CD14-positive monocyte (primary cell): ENCODE data around the gene RIMS1. TPM values are rescaled to one million over a fixed set of nuclear protein-coding genes. Genes with fewer than 3 reads are reported as not detected.

Experiments used
- DNase-seq, 3 donors: peaks; one replicate each; pipeline ENCODE4 v3.0.0-alpha.2; 2011 to 2022
- H2AFZ ChIP-seq: 2 replicates; pipeline ENCODE4 v1.6.0; 2012; ENCODE audit warnings: mild to moderate bottlenecking, low read depth, low read length, inconsistent platforms; ENCODE audit not compliant: insufficient read depth, poor library complexity, severe bottlenecking
- H3K27ac ChIP-seq, 2 donors: 1 replicate in 1 of 2; 2 replicates in 1 of 2; pipeline ENCODE4 v1.5.1; 2012 to 2013; ENCODE audit warnings: low read length in 2 of 2, control low read depth in 1 of 2, inconsistent platforms in 1 of 2, low read depth in 1 of 2, mild to moderate bottlenecking in 1 of 2
- H3K27me3 ChIP-seq, 2 donors: one replicate each; pipeline versions ENCODE4 v1.6.0 to v1.6.1; 2011 to 2013; ENCODE audit warnings: low read length in 2 of 2; ENCODE audit not compliant: control insufficient read depth in 2 of 2, insufficient read depth in 2 of 2
- H3K36me3 ChIP-seq, 2 donors: replicated peaks in 1 of 2; 1 replicate in 1 of 2; 2 replicates in 1 of 2; pipeline versions ENCODE4 v1.5.1 to v1.6.1; 2012 to 2013; ENCODE audit warnings: low read length in 2 of 2, control low read depth in 1 of 2, inconsistent platforms in 1 of 2, mild to moderate bottlenecking in 1 of 2; ENCODE audit not compliant: insufficient read depth in 2 of 2, control insufficient read depth in 1 of 2
- H3K4me1 ChIP-seq, 2 donors: 1 replicate in 1 of 2; 2 replicates in 1 of 2; pipeline versions ENCODE4 v1.5.1 to v1.6.1; 2012 to 2013; ENCODE audit warnings: low read length in 2 of 2, control low read depth in 1 of 2, inconsistent platforms in 1 of 2, mild to moderate bottlenecking in 1 of 2, moderate library complexity in 1 of 2; ENCODE audit not compliant: insufficient read depth in 2 of 2, control insufficient read depth in 1 of 2
- H3K4me2 ChIP-seq: replicated peaks from 2 replicates; pipeline ENCODE3; 2012; ENCODE audit warnings: low read length, moderate library complexity, mild to moderate bottlenecking; ENCODE audit not compliant: poor library complexity, severe bottlenecking; ENCODE audit errors: extremely low read depth
- H3K4me3 ChIP-seq, 3 experiments: fragments of 200-600 bp in 1 of 3; sonication (generic) in 1 of 3; replicated peaks in 1 of 3; 1 replicate in 2 of 3; 2 replicates in 1 of 3; pipeline ENCODE4 v1.5.1; 2011 to 2013; ENCODE audit warnings: low read length in 3 of 3, mild to moderate bottlenecking in 3 of 3, control low read depth in 2 of 3, low read depth in 2 of 3, inconsistent platforms in 1 of 3, moderate library complexity in 1 of 3
- H3K79me2 ChIP-seq: 2 replicates; pipeline ENCODE4 v1.6.0; 2012; ENCODE audit warnings: mild to moderate bottlenecking, control low read depth, inconsistent platforms, low read length, moderate library complexity; ENCODE audit not compliant: insufficient read depth
- H3K9ac ChIP-seq: 2 replicates; pipeline ENCODE4 v1.6.0; 2017; ENCODE audit warnings: low read length, mild to moderate bottlenecking; ENCODE audit not compliant: insufficient read depth, poor library complexity, severe bottlenecking
- H3K9me3 ChIP-seq, 2 donors: replicated peaks in 1 of 2; 1 replicate in 1 of 2; 2 replicates in 1 of 2; pipeline versions ENCODE4 v1.5.1 to v1.6.1; 2012 to 2013; ENCODE audit warnings: low read length in 2 of 2, control low read depth in 1 of 2; ENCODE audit not compliant: control insufficient read depth in 1 of 2, insufficient read depth in 1 of 2
- H4K20me1 ChIP-seq: 2 replicates; pipeline ENCODE4 v1.6.0; 2012; ENCODE audit warnings: mild to moderate bottlenecking, low read length, control low read depth, moderate library complexity; ENCODE audit not compliant: insufficient read depth
- H3K27ac Mint-ChIP-seq, 7 donors: one replicate each; pipeline ENCODE4 v1.8.0; 2020; ENCODE audit warnings: mild to moderate bottlenecking in 7 of 7, mixed read lengths in 7 of 7, moderate library complexity in 6 of 7, inconsistent platforms in 2 of 7
- H3K27me3 Mint-ChIP-seq, 3 donors: one replicate each; pipeline ENCODE4 v1.8.0; 2021 to 2022; ENCODE audit warnings: low read depth in 3 of 3, mild to moderate bottlenecking in 3 of 3, mixed read lengths in 3 of 3, moderate library complexity in 3 of 3, inconsistent platforms in 1 of 3
- H3K36me3 Mint-ChIP-seq, 2 donors: one replicate each; pipeline ENCODE4 v1.8.0; 2020; ENCODE audit warnings: mixed read lengths in 2 of 2, inconsistent platforms in 1 of 2, mild to moderate bottlenecking in 1 of 2
- H3K4me1 Mint-ChIP-seq: one replicate; pipeline ENCODE4 v1.8.0; 2020; ENCODE audit warnings: mild to moderate bottlenecking, mixed read lengths
- H3K4me3 Mint-ChIP-seq, 2 donors: one replicate each; pipeline ENCODE4 v1.8.0; 2020; ENCODE audit warnings: mild to moderate bottlenecking in 2 of 2, mixed read lengths in 2 of 2, moderate library complexity in 1 of 2
- H3K9me3 Mint-ChIP-seq, 7 donors: one replicate each; pipeline ENCODE4 v1.8.0; 2020 to 2022; ENCODE audit warnings: mixed read lengths in 7 of 7, mild to moderate bottlenecking in 6 of 7, moderate library complexity in 6 of 7, inconsistent platforms in 2 of 7
- CTCF ChIP-seq: fragments of 200-600 bp; IDR thresholded peaks from one replicate; pipeline ENCODE4 v1.8.0; 2022; ENCODE audit warnings: antibody characterized with exemption, mild to moderate bottlenecking
- WGBS: methylation state at CpG from one replicate; pipeline ENCODE4 v1.1.5; 2013; ENCODE audit warnings: missing lambda C conversion rate; ENCODE audit not compliant: insufficient coverage; 5-methylcytosine and 5-hydroxymethylcytosine counted together
- intact Hi-C, 2 donors: fragments of 100-400 bp; cut with micrococcal nuclease; formaldehyde crosslinking; loops; one replicate each; pipeline versions ENCODE4 v1.15.0 to v1.15.1; 2023
- polyA plus RNA-seq, 3 donors: library from polyadenylated mRNA; depleted of rRNA in 1 of 3; unstranded in 2 of 3; stranded (reverse) in 1 of 3; fragments of 300-500 nt in 2 of 3; fragments of >200 nt in 1 of 3; fragmentation: Illumina TruSeq in 2 of 3; gene quantifications; 1 replicate in 2 of 3; 2 replicates in 1 of 3; pipeline ENCODE4 v1.2.3, GENCODE V29; 2012 to 2021

RIMS1 gene
- polyA plus RNA-seq, 3 donors: not detected

DNA sequence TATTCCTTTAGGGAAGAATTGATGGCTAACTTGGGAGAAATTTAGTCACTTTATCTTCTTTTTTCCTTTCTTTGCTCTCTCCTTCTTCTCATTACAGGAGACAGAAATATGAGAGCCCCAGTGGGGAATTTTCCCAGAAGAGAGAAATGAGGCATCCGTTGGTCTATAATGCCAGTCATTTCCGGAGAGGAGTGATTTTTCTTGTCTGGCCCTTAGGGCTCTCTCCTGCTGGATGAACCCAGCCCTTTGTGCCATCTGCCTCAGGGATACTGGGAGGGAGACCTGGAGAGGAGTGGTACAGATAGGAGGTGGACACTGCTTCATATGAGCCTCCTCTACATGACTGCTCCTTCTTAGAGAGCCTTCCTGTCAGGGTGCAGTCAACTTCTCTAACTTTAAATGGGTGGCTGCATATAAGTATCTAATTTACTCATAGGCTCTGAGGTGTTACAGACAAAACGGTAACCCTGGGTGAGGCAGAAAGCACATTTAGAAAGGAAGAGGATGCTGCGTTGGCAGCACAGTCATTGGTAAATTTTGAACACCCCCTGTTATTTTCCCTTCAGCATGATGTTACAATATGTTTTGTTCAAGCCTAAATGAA is 21.9 kb downstream of the RIMS1 start:
- H3K9me3 Mint-ChIP-seq: no peaks in the 10 kb centered on the region
- Histone ChIP-seq H3K27ac (no peak overlapping the region), H3K27me3 (no peaks in the 10 kb centered on the region), H3K4me3 (no peak overlapping the region), H4K20me1 (no peaks in the 10 kb centered on the region), H3K9ac (no peak overlapping the region), H2AFZ (no peak overlapping the region), H3K9me3 (no peaks in the 10 kb centered on the region), H3K4me1 (no peaks in the 10 kb centered on the region), H3K36me3 (no peaks in the 10 kb centered on the region), H3K4me2 (no peak overlapping the region), H3K79me2 (no peaks in the 10 kb centered on the region)
- TF ChIP-seq CTCF: no peak
- WGBS: 93% methylated on average over 2 of the region's 4 CpGs
- no peaks in the 10 kb centered on the region for H3K4me1 Mint-ChIP-seq
- H3K36me3 Mint-ChIP-seq: no peaks in the 10 kb centered on the region
- no peak for DNase-seq
- no peak overlapping the region for H3K27ac Mint-ChIP-seq
- no peak overlapping the region for H3K4me3 Mint-ChIP-seq
- intact Hi-C loops: no loop called here
- H3K27me3 Mint-ChIP-seq: no peaks in the 10 kb centered on the region

DNA sequence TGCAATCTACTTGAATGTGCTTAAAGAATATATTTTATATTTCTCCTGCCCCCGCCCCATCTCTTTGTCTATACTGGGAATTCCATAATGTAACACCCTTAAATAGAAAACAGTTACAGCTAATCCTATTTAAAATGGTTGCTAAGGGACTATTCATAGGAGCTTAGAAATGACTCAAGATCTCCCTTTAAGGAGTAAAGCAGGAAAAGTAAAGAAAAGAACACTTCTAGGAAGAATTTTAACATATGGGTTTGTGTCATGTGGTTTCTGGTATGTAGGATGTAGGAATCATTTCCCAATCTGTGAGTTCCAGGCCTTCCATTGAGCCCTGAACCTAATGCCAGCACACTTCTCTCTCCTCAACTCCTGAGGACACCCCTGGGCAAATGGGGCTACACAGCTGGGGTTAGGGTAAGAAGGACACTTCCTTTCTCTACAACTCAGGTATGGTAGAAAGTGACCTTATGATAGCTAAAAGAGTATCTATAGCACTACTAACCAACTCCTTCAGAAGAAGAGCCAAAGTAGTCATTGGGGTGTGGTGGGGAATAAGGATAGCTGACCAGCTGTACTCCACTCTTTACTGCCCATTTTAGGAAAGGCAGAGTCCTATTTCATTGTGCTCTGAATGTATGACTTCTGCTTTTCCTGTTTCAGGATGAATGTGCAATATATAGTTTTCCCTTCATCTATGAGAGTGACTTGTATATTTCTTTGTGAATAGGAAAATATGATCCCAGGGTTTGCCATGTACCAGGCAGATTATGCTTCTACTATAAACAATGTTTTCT is 27.3 kb downstream of the RIMS1 start:
- no peak for TF ChIP-seq CTCF
- Histone ChIP-seq H3K9me3 (no peaks in the 10 kb centered on the region), H3K4me3 (no peak overlapping the region), H4K20me1 (no peaks in the 10 kb centered on the region), H3K9ac (no peak overlapping the region), H3K36me3 (no peaks in the 10 kb centered on the region), H3K27me3 (no peaks in the 10 kb centered on the region), H3K27ac (no peak overlapping the region), H2AFZ (no peak overlapping the region), H3K4me2 (no peak overlapping the region), H3K79me2 (no peaks in the 10 kb centered on the region), H3K4me1 (no peaks in the 10 kb centered on the region)
- DNase-seq: no peak
- intact Hi-C loops: no loop called here
- Mint-ChIP-seq H3K27ac (no peak overlapping the region), H3K4me1 (no peaks in the 10 kb centered on the region), H3K27me3 (peaks cover 0 to 2% (median 0%) of the 10 kb centered on the region in 3 donors), H3K9me3 (no peaks in the 10 kb centered on the region), H3K4me3 (no peak overlapping the region), H3K36me3 (no peaks in the 10 kb centered on the region)
- no CpG with 5 or more reads among the region's 1 CpG for WGBS
